ENCODE results near the gene CTXN1. TPM values are rescaled to one million over a fixed set of nuclear protein-coding genes. Genes with fewer than 3 reads are reported as not detected.
"Not testable (repeated sequence)": the region's sequence is repeated elsewhere in the genome, so short reads cannot be mapped to it uniquely, and the experiment has no call there.

CTXN1 gene
- total RNA-seq, 1 experiment from 2014 or later, result 71.7 TPM

GRCh38 chr19:7919610-7920518, 6.1 kb downstream of the CTXN1 start, which contains the start of gene SNAPC2:
SNAPC2 (plus strand) TSS chr19:7920338; CDS start chr19:7920367, 29 bp downstream.
- Histone ChIP-seq H3K4me1 (ENCODE audit: insufficient read depth, low read length, poor library complexity, severe bottlenecking) (peaks cover 55% of the 10 kb centered on the region), H3K4me3 (ENCODE audit: low read depth, low read length, poor library complexity, severe bottlenecking) (peak within 1 kb of the TSS; percentile 71), H3K36me3 (ENCODE audit: insufficient read depth, low read length, poor library complexity, severe bottlenecking) (peaks cover 15% of the 10 kb centered on the region), H3K27me3 (replicated peaks; ENCODE audit: insufficient read depth, low read depth, low read length, poor library complexity) (peaks cover 12% of the 10 kb centered on the region), H3K9me3 (ENCODE audit: low read depth, low read length, poor library complexity, severe bottlenecking) (no peaks in the 10 kb centered on the region), H3K27ac (ENCODE audit: low read depth, low read length, poor library complexity, severe bottlenecking) (peak within 1 kb of the TSS; percentile 72)
- intact Hi-C loops (cut with micrococcal nuclease; ENCODE audit: unreplicated experiment), result loop anchor here (5.0 kb wide), 1 partner anchor 48 kb away; the partner anchor contains the start of gene PRR36
- BruUV-seq (replicated peaks), result TSS peak; percentile 30
- no peak for TF ChIP-seq EZH2 (IDR thresholded peaks at IDR 0.05; ENCODE audit: borderline replicate concordance, low read depth, low read length, poor library complexity, severe bottlenecking)
- no peak for TF ChIP-seq CTCF (conservative IDR thresholded peaks at IDR 0.05; ENCODE audit: low read depth, low read length)
- POLR2A ChIA-PET (ENCODE audit: low non-redundant PET), result interaction anchor here (0.5 to 0.8 kb wide), 7 partner anchors 23 to 1899 kb away, joined by 4 to 11 read pairs (median 8); partner anchors contain the start of genes FBXL12 and TIMM44
- peak; percentile 97 for DNase-seq (ENCODE audit: low spot score)
- CTCF ChIA-PET, result interaction anchor here (0.6 to 2.5 kb wide), 8 partner anchors 9 to 660 kb away, joined by 3 to 12 read pairs (median 4); partner anchors contain the start of genes MAP2K7 and TIMM44

- Histone ChIP-seq H3K27ac (ENCODE audit: low read depth, low read length, poor library complexity, severe bottlenecking) (no peak overlapping the region), H3K27me3 (replicated peaks; ENCODE audit: insufficient read depth, low read depth, low read length, poor library complexity) (peaks cover 12% of the 10 kb centered on the region), H3K36me3 (ENCODE audit: insufficient read depth, low read length, poor library complexity, severe bottlenecking) (peaks cover 15% of the 10 kb centered on the region), H3K4me3 (ENCODE audit: low read depth, low read length, poor library complexity, severe bottlenecking) (no peak overlapping the region), H3K9me3 (ENCODE audit: low read depth, low read length, poor library complexity, severe bottlenecking) (no peaks in the 10 kb centered on the region), H3K4me1 (ENCODE audit: insufficient read depth, low read length, poor library complexity, severe bottlenecking) (peaks cover 45% of the 10 kb centered on the region)
- ChIA-PET CTCF (no interaction called here), POLR2A (ENCODE audit: low non-redundant PET) (no interaction called here)
- no TSS peak for BruUV-seq (replicated peaks)
- intact Hi-C loops (cut with micrococcal nuclease; ENCODE audit: unreplicated experiment), result no loop called here
- DNase-seq (ENCODE audit: low spot score), result no peak
- TF ChIP-seq EZH2 (IDR thresholded peaks at IDR 0.05; ENCODE audit: borderline replicate concordance, low read depth, low read length, poor library complexity, severe bottlenecking) (no peak), CTCF (conservative IDR thresholded peaks at IDR 0.05; ENCODE audit: low read depth, low read length) (no peak)
Observed at GRCh38 chr19:7918615-7919421, 7.1 kb downstream of the CTXN1 start.

- CTCF ChIA-PET, result interaction anchor here (0.9 to 1.0 kb wide), 2 partner anchors 10 to 49 kb away, joined by 3 to 5 read pairs; no protein-coding TSS in a partner anchor
- Histone ChIP-seq H3K27me3 (replicated peaks; ENCODE audit: insufficient read depth, low read depth, low read length, poor library complexity) (peaks cover 12% of the 10 kb centered on the region), H3K36me3 (ENCODE audit: insufficient read depth, low read length, poor library complexity, severe bottlenecking) (peaks cover 13% of the 10 kb centered on the region), H3K27ac (ENCODE audit: low read depth, low read length, poor library complexity, severe bottlenecking) (peak overlapping the region; percentile 56), H3K4me1 (ENCODE audit: insufficient read depth, low read length, poor library complexity, severe bottlenecking) (peaks cover 38% of the 10 kb centered on the region), H3K4me3 (ENCODE audit: low read depth, low read length, poor library complexity, severe bottlenecking) (peak overlapping the region; percentile 51)
- H3K9me3 ChIP-seq (ENCODE audit: low read depth, low read length, poor library complexity, severe bottlenecking); BruUV-seq (replicated peaks); DNase-seq (ENCODE audit: low spot score); POLR2A ChIA-PET (ENCODE audit: low non-redundant PET); intact Hi-C loops (cut with micrococcal nuclease; ENCODE audit: unreplicated experiment): not testable (repeated sequence)
Observed at GRCh38 chr19:7918062-7918614, 7.8 kb downstream of the CTXN1 start.
